Eye (tissue), 1 donor: Measurements from ENCODE around the gene ARPP21.
A peak's percentile ranks its signal among the peaks of the same experiment; 100 is the strongest.

Experiments
- DNase-seq: peaks from one replicate; pipeline ENCODE4 v3.0.0-alpha.2; 2015

ARPP21 gene

GRCh38 chr3:35737934-35738706 lies 98.8 kb downstream of the ARPP21 start:
- DNase-seq, result no peak

- DNase-seq, result no peak
Observed at GRCh38 chr3:35739181-35739809, 100.0 kb downstream of the ARPP21 start.

- DNase-seq, result no peak
Observed at GRCh38 chr3:35739964-35740527, 100.7 kb downstream of the ARPP21 start.

- DNase-seq, result no peak
Observed at GRCh38 chr3:35743218-35743617, 103.9 kb downstream of the ARPP21 start.

GRCh38 chr3:35744419-35744818 lies 105.1 kb downstream of the ARPP21 start:
- peak; percentile 86 for DNase-seq

- no peak for DNase-seq
Observed at GRCh38 chr3:35745351-35745750, 106.0 kb downstream of the ARPP21 start.

- no peak for DNase-seq
Observed at GRCh38 chr3:35745802-35746484, 106.6 kb downstream of the ARPP21 start.

GRCh38 chr3:35746492-35746891 lies 107.2 kb downstream of the ARPP21 start:
- no peak for DNase-seq

- no peak for DNase-seq
Observed at GRCh38 chr3:35748144-35748543, 108.8 kb downstream of the ARPP21 start.

GRCh38 chr3:35751207-35751606 lies 111.9 kb downstream of the ARPP21 start:
- DNase-seq, result no peak

GRCh38 chr3:35757991-35758757 lies 118.8 kb downstream of the ARPP21 start:
- DNase-seq, result peak; percentile 70

GRCh38 chr3:35760146-35760545 lies 120.8 kb downstream of the ARPP21 start:
- DNase-seq, result no peak

GRCh38 chr3:35761311-35761710 lies 122.0 kb downstream of the ARPP21 start:
- no peak for DNase-seq

GRCh38 chr3:35772381-35773015 lies 133.2 kb downstream of the ARPP21 start:
- DNase-seq, result peak; percentile 31

- no peak for DNase-seq
Observed at GRCh38 chr3:35773417-35773816, 134.1 kb downstream of the ARPP21 start.

- DNase-seq, result no peak
Observed at GRCh38 chr3:35776346-35776745, 137.0 kb downstream of the ARPP21 start.

- DNase-seq, result no peak
Observed at GRCh38 chr3:35777065-35777464, 137.7 kb downstream of the ARPP21 start.

GRCh38 chr3:35777563-35778554 lies 138.5 kb downstream of the ARPP21 start:
- peak; percentile 86 for DNase-seq

- DNase-seq, result no peak
Observed at GRCh38 chr3:35779611-35780010, 140.3 kb downstream of the ARPP21 start.

GRCh38 chr3:35780800-35781199 lies 141.5 kb downstream of the ARPP21 start:
- DNase-seq, result no peak

- no peak for DNase-seq
Observed at GRCh38 chr3:35781558-35781957, 142.2 kb downstream of the ARPP21 start.
